HFF-Myc (cell line): ENCODE measurements around the gene ZNF346.

Experiments used
- DNase-seq: peaks from one replicate; pipeline ENCODE4 v3.0.0-alpha.2; 2011; ENCODE audit warnings: low read depth; ENCODE audit errors: extremely low read depth
- H3K4me3 ChIP-seq: replicated peaks from 2 replicates; pipeline ENCODE4 v1.5.1; 2011; ENCODE audit warnings: low read depth, mild to moderate bottlenecking, control low read depth, low read length
- CTCF ChIP-seq: IDR thresholded peaks from 2 replicates; pipeline ENCODE4 v1.5.1; 2012; ENCODE audit warnings: mild to moderate bottlenecking, low read depth, low read length, control low read depth; ENCODE audit errors: missing control alignments

The ZNF346 gene

GRCh38 chr5:177089127-177089526 lies 66.6 kb downstream of the ZNF346 start:
- H3K4me3 ChIP-seq, result no peak overlapping the region
- DNase-seq, result no peak
- no peak for TF ChIP-seq CTCF

GRCh38 chr5:177089825-177090641 lies 67.5 kb downstream of the ZNF346 start:
- no peak for TF ChIP-seq CTCF
- H3K4me3 ChIP-seq, result no peak overlapping the region
- no peak for DNase-seq

GRCh38 chr5:177090813-177091212 lies 68.3 kb downstream of the ZNF346 start:
- no peak for TF ChIP-seq CTCF
- no peak for DNase-seq
- H3K4me3 ChIP-seq, result no peak overlapping the region

- DNase-seq, result no peak
- no peak overlapping the region for H3K4me3 ChIP-seq
- no peak for TF ChIP-seq CTCF
Observed at GRCh38 chr5:177091232-177091631, 68.7 kb downstream of the ZNF346 start.

GRCh38 chr5:177092178-177093081 lies 69.9 kb downstream of the ZNF346 start:
- no peak for TF ChIP-seq CTCF
- DNase-seq, result no peak
- no peak overlapping the region for H3K4me3 ChIP-seq

GRCh38 chr5:177093082-177093712 lies 70.7 kb downstream of the ZNF346 start:
- no peak for TF ChIP-seq CTCF
- no peak for DNase-seq
- no peak overlapping the region for H3K4me3 ChIP-seq
